Esophagus squamous epithelium (tissue), 4 donors: Measurements from ENCODE around the gene APLP2.

Experiments
- CTCF ChIP-seq, 6 experiments: fragments of 450-650 bp in 4 of 6; fragments of 200-600 bp in 2 of 6; sonication (generic) in 2 of 6; IDR thresholded peaks; one replicate each; pipeline ENCODE4 v1.5.1; 2016 to 2019; ENCODE audit warnings: antibody characterized with exemption in 6 of 6, mild to moderate bottlenecking in 4 of 6, moderate library complexity in 4 of 6
- POLR2A ChIP-seq, 4 donors: fragments of 450-650 bp; IDR thresholded peaks; one replicate each; pipeline ENCODE4 v1.6.1; 2017; ENCODE audit warnings: antibody characterized with exemption in 4 of 4, mild to moderate bottlenecking in 4 of 4, moderate library complexity in 3 of 4

DNA sequence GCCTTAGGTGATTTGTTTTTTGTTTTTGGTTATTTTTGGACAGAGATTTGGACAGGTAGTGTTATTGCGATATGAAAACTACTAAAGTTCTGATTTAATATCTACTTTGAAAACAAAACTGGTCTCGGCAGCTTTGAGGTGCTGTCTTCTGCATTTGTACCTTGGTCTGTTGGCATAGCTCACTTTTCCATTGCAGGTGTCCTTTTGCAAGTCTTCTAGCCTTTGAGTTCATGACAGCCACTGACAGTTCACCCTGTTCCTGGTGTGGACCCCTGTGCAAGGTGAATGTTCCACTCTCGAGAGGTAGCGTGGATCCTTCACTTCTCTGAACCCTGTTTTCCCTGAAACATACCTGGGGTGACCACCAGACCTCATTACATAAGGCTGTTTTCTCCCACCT is 45.0 kb downstream of the APLP2 start:
- TF ChIP-seq CTCF (IDR thresholded peaks at IDR 0.05) (no peak), POLR2A (IDR thresholded peaks at IDR 0.05) (no peak)
